Measurements from ENCODE around the gene PTGR3. TPM values are rescaled to one million over a fixed set of nuclear protein-coding genes. Genes with fewer than 3 reads are reported as not detected.
A peak's percentile ranks its signal among the peaks of the same experiment; 100 is the strongest.

PTGR3 gene
- total RNA-seq, 4 donors from 2014 or later: 9.6 to 27.5 (median 20.1) TPM

GRCh38 chr18:75230163-75231052 lies 21.5 kb upstream of the PTGR3 start:
- 73% methylated on average over 17 of the region's 17 CpGs for WGBS
- Histone ChIP-seq H3K36me3 (peaks cover 0 to 4% (median 0%) of the 10 kb centered on the region in 4 donors), H3K4me1 (peaks cover 38 to 76% (median 53%) of the 10 kb centered on the region in 4 donors), H3K27ac (replicated peaks in 1 of 4) (peak overlapping the region in 3 of 4 donors; percentile 29 to 59 (median 36)), H3K4me3 (no peak overlapping the region), H3K27me3 (no peaks in the 10 kb centered on the region), H3K9me3 (no peaks in the 10 kb centered on the region)
- intact Hi-C loops (cut with DNase I): no loop called here
- DNase-seq (ENCODE audit: extremely low spot score): no peak
- TF ChIP-seq CTCF (IDR thresholded peaks at IDR 0.05) (no peak), POLR2AphosphoS5 (IDR thresholded peaks at IDR 0.05) (peak in 1 of 2 donors; percentile 15), POLR2A (IDR thresholded peaks at IDR 0.05; ENCODE audit: low read depth) (no peak), EP300 (IDR thresholded peaks at IDR 0.05) (no peak)

- peak; percentile 70 for DNase-seq (ENCODE audit: extremely low spot score)
- Histone ChIP-seq H3K4me3 (no peak overlapping the region), H3K9me3 (no peaks in the 10 kb centered on the region), H3K27me3 (no peaks in the 10 kb centered on the region), H3K36me3 (no peaks in the 10 kb centered on the region), H3K4me1 (peaks cover 43 to 83% (median 56%) of the 10 kb centered on the region in 4 donors), H3K27ac (replicated peaks in 1 of 4) (no peak overlapping the region)
- WGBS: 91% methylated on average over 6 of the region's 8 CpGs
- TF ChIP-seq EP300 (IDR thresholded peaks at IDR 0.05) (no peak), POLR2A (IDR thresholded peaks at IDR 0.05; ENCODE audit: low read depth) (no peak), CTCF (IDR thresholded peaks at IDR 0.05) (no peak), POLR2AphosphoS5 (IDR thresholded peaks at IDR 0.05) (no peak)
- intact Hi-C loops (cut with DNase I): no loop called here
Observed at GRCh38 chr18:75229437-75229836, 20.5 kb upstream of the PTGR3 start.

GRCh38 chr18:75228967-75229366 lies 20.0 kb upstream of the PTGR3 start:
- H3K27ac ChIP-seq (replicated peaks in 1 of 4): no peak overlapping the region
- no peak overlapping the region for H3K4me3 ChIP-seq
- intact Hi-C loops (cut with DNase I): no loop called here
- no peaks in the 10 kb centered on the region for H3K27me3 ChIP-seq
- TF ChIP-seq POLR2A (IDR thresholded peaks at IDR 0.05; ENCODE audit: low read depth): no peak
- no peak for TF ChIP-seq POLR2AphosphoS5 (IDR thresholded peaks at IDR 0.05)
- no peak for TF ChIP-seq EP300 (IDR thresholded peaks at IDR 0.05)
- TF ChIP-seq CTCF (IDR thresholded peaks at IDR 0.05): no peak
- WGBS: 95% methylated on average over 9 of the region's 9 CpGs
- H3K4me1 ChIP-seq: peaks cover 43 to 84% (median 61%) of the 10 kb centered on the region in 4 donors
- H3K36me3 ChIP-seq: no peaks in the 10 kb centered on the region
- H3K9me3 ChIP-seq: no peaks in the 10 kb centered on the region
- peak; percentile 78 for DNase-seq (ENCODE audit: extremely low spot score)

GRCh38 chr18:75227535-75228296 lies 18.8 kb upstream of the PTGR3 start:
- Histone ChIP-seq H3K27ac (replicated peaks in 1 of 4) (peak overlapping the region; percentile 40 to 72 (median 62)), H3K4me1 (peaks cover 49 to 85% (median 70%) of the 10 kb centered on the region in 4 donors), H3K27me3 (no peaks in the 10 kb centered on the region), H3K36me3 (no peaks in the 10 kb centered on the region), H3K9me3 (no peaks in the 10 kb centered on the region), H3K4me3 (peak overlapping the region; percentile 25 to 43 (median 38))
- 40% methylated on average over 11 of the region's 11 CpGs for WGBS
- DNase-seq (ENCODE audit: extremely low spot score): peak; percentile 60
- no peak for TF ChIP-seq CTCF (IDR thresholded peaks at IDR 0.05)
- no peak for TF ChIP-seq POLR2AphosphoS5 (IDR thresholded peaks at IDR 0.05)
- TF ChIP-seq EP300 (IDR thresholded peaks at IDR 0.05): no peak
- TF ChIP-seq POLR2A (IDR thresholded peaks at IDR 0.05; ENCODE audit: low read depth): no peak
- intact Hi-C loops (cut with DNase I): no loop called here

All from esophagus muscularis mucosa (tissue), 4 donors.